Thymus (tissue), 11 donors: ENCODE measurements around the gene ZNF343. TPM values are rescaled to one million over a fixed set of nuclear protein-coding genes. Genes with fewer than 3 reads are reported as not detected.

Experiments used
- DNase-seq, 9 donors: peaks; one replicate each; pipeline ENCODE4 v3.0.0-alpha.2; 2013; ENCODE audit warnings: low spot score in 9 of 9, low read depth in 6 of 9, missing footprints in 1 of 9
- H3K27ac ChIP-seq, 2 donors: one replicate each; pipeline ENCODE4 v1.5.1; 2013; ENCODE audit warnings: control low read depth in 1 of 2, low read depth in 1 of 2, low read length in 1 of 2, mild to moderate bottlenecking in 1 of 2, moderate library complexity in 1 of 2
- H3K27me3 ChIP-seq, 2 donors: one replicate each; pipeline ENCODE4 v1.5.1; 2013; ENCODE audit warnings: low read length in 1 of 2; ENCODE audit not compliant: control insufficient read depth in 2 of 2, insufficient read depth in 1 of 2
- H3K36me3 ChIP-seq, 2 donors: one replicate each; pipeline ENCODE4 v1.5.1; 2013; ENCODE audit warnings: low read length in 1 of 2, mild to moderate bottlenecking in 1 of 2, moderate library complexity in 1 of 2; ENCODE audit not compliant: control insufficient read depth in 2 of 2, insufficient read depth in 2 of 2
- H3K4me1 ChIP-seq, 2 donors: one replicate each; pipeline ENCODE4 v1.5.1; 2013; ENCODE audit warnings: low read length in 2 of 2; ENCODE audit not compliant: control insufficient read depth in 2 of 2, insufficient read depth in 2 of 2
- H3K4me3 ChIP-seq, 2 donors: one replicate each; pipeline ENCODE4 v1.5.1; 2013; ENCODE audit warnings: low read length in 2 of 2, control low read depth in 1 of 2, mild to moderate bottlenecking in 1 of 2
- H3K9me3 ChIP-seq, 2 donors: one replicate each; pipeline ENCODE4 v1.5.1; 2013; ENCODE audit warnings: low read length in 1 of 2, mild to moderate bottlenecking in 1 of 2; ENCODE audit not compliant: control insufficient read depth in 2 of 2, insufficient read depth in 1 of 2
- WGBS: extraction: QIAGEN DNeasy Blood & Tissue Kit; methylation state at CpG from one replicate; pipeline ENCODE4 v1.1.7; 2013; 5-methylcytosine and 5-hydroxymethylcytosine counted together
- polyA plus RNA-seq: library from polyadenylated mRNA; stranded (reverse); fragments of 200-250 nt; gene quantifications from one replicate; pipeline ENCODE4 v1.2.3, GENCODE V29; 2013
- total RNA-seq: library from RNA; stranded (reverse); fragments of 120-200 nt; gene quantifications from one replicate; pipeline ENCODE4 v1.2.4, GENCODE V29; 2013
- donor health status: healthy.

The ZNF343 gene
- total and polyA plus RNA-seq, 2 donors = 5.2 to 5.4 TPM

GRCh38 chr20:2485080-2485479, 23.6 kb downstream of the ZNF343 start:
- Histone ChIP-seq H3K27ac (no peak overlapping the region), H3K36me3 (peaks cover 38 to 41% of the 10 kb centered on the region in 2 donors), H3K4me3 (no peak overlapping the region), H3K9me3 (peaks cover 0 to 3% of the 10 kb centered on the region in 2 donors), H3K27me3 (no peaks in the 10 kb centered on the region), H3K4me1 (no peaks in the 10 kb centered on the region)
- WGBS = 98% methylated on average over 2 of the region's 2 CpGs
- no peak for DNase-seq

DNA sequence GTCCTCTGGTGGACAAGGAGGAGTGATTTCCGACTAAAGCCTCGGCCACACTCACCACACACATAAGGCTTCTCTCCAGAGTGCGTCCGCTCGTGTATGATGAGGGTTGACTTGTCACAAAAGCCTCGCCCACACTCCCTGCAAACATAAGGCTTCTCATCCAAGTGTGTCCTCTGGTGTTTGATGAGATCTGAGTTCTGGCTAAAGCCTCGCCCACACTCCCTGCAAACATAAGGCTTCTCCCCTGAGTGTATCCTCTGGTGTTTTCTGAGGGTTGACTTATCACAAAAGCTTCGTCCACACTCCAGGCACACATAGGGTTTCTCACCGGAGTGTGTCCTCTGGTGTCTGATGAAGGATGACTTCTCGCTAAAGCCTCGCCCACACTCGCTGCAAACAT, 25.2 kb downstream of the ZNF343 start:
- no peaks in the 10 kb centered on the region for H3K4me1 ChIP-seq
- peaks cover 0 to 3% of the 10 kb centered on the region in 2 donors for H3K9me3 ChIP-seq
- DNase-seq = no peak
- no peaks in the 10 kb centered on the region for H3K27me3 ChIP-seq
- no peak overlapping the region for H3K27ac ChIP-seq
- no peak overlapping the region for H3K4me3 ChIP-seq
- H3K36me3 ChIP-seq = peaks cover 35 to 38% of the 10 kb centered on the region in 2 donors
- WGBS = 99% methylated on average over 12 of the region's 12 CpGs

GRCh38 chr20:2480381-2480780, 28.3 kb downstream of the ZNF343 start:
- no peak overlapping the region for H3K27ac ChIP-seq
- no peaks in the 10 kb centered on the region for H3K4me1 ChIP-seq
- H3K4me3 ChIP-seq = no peak overlapping the region
- H3K27me3 ChIP-seq = no peaks in the 10 kb centered on the region
- 100% methylated on average over 2 of the region's 2 CpGs for WGBS
- H3K36me3 ChIP-seq = peaks cover 28 to 34% of the 10 kb centered on the region in 2 donors
- H3K9me3 ChIP-seq = peaks cover 0 to 3% of the 10 kb centered on the region in 2 donors
- no peak for DNase-seq

DNA sequence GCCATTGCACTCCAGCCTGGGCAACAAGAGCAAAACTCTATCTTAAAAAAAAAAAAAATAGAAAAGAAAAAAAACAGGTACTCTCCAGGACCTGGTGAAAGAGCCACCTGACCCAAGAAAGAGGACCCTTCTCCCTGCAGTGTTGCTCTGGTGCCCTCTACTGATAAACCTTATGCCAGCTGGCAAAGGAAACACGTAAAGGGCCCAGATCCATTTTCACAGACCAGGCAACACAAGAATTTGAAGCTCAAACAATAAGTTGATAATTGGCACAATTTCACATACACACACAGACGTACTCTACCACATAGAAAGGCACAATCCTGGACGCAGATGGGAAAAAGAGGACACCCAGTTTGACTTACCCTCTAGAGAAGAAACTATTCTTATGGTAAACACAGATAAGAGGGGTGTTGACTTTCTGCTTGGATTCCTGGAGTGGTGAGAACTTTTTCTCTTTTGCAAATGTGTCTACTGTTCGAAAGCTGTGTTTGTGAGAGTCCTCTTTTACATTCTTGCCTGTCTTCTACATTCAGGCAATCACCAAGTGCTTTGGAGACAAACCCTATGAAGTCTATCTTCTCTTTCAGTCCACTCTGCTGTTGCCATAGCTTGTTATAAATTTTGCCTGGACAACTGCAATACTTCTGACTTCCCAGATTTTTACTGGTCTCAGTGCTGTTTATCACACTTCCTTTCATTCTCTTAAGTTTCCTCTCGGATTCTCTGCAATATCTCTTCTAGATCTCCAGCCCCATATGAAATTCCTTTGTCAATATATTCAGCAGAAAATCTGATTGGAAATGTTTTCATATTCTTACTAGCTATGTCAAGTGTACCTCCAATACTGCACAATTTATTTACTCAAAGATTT, 31.7 kb downstream of the ZNF343 start:
- Histone ChIP-seq H3K9me3 (peaks cover 0 to 3% of the 10 kb centered on the region in 2 donors), H3K36me3 (peaks cover 3 to 13% of the 10 kb centered on the region in 2 donors), H3K27me3 (no peaks in the 10 kb centered on the region), H3K4me3 (no peak overlapping the region), H3K27ac (no peak overlapping the region), H3K4me1 (no peaks in the 10 kb centered on the region)
- DNase-seq = peak in 1 of 9 donors; percentile 3
- 95% methylated on average over 5 of the region's 5 CpGs for WGBS

GRCh38 chr20:2475850-2476741, 32.6 kb downstream of the ZNF343 start:
- no peak overlapping the region for H3K27ac ChIP-seq
- WGBS = 96% methylated on average over 9 of the region's 9 CpGs
- peaks cover 0 to 3% of the 10 kb centered on the region in 2 donors for H3K9me3 ChIP-seq
- peaks cover 3 to 10% of the 10 kb centered on the region in 2 donors for H3K36me3 ChIP-seq
- peaks cover under 1% of the 10 kb centered on the region in 2 donors for H3K4me1 ChIP-seq
- DNase-seq = no peak
- H3K27me3 ChIP-seq = no peaks in the 10 kb centered on the region
- no peak overlapping the region for H3K4me3 ChIP-seq

GRCh38 chr20:2473516-2473915, 35.2 kb downstream of the ZNF343 start:
- peaks cover 13 to 17% of the 10 kb centered on the region in 2 donors for H3K4me1 ChIP-seq
- no peak for DNase-seq
- H3K27me3 ChIP-seq = no peaks in the 10 kb centered on the region
- H3K36me3 ChIP-seq = no peaks in the 10 kb centered on the region
- H3K4me3 ChIP-seq = no peak overlapping the region
- H3K27ac ChIP-seq = no peak overlapping the region
- no peaks in the 10 kb centered on the region for H3K9me3 ChIP-seq
- 95% methylated on average over 4 of the region's 4 CpGs for WGBS

- Histone ChIP-seq H3K27me3 (no peaks in the 10 kb centered on the region), H3K4me1 (peaks cover 15 to 19% of the 10 kb centered on the region in 2 donors), H3K27ac (peak within 1 kb of the TSS; percentile 91 to 96), H3K9me3 (no peaks in the 10 kb centered on the region), H3K4me3 (peak within 1 kb of the TSS; percentile 63 to 94), H3K36me3 (peaks cover 13 to 24% of the 10 kb centered on the region in 2 donors)
- DNase-seq = peak; percentile 89 to 99 (median 96)
- 2% methylated on average over 53 of the region's 53 CpGs for WGBS
Observed at GRCh38 chr20:2470423-2471193, 38.1 kb downstream of the ZNF343 start, which contains the start of gene SNRPB. Gene SNRPB (minus strand): TSS chr20:2470789. CDS start chr20:2470690, 99 bp downstream.

DNA sequence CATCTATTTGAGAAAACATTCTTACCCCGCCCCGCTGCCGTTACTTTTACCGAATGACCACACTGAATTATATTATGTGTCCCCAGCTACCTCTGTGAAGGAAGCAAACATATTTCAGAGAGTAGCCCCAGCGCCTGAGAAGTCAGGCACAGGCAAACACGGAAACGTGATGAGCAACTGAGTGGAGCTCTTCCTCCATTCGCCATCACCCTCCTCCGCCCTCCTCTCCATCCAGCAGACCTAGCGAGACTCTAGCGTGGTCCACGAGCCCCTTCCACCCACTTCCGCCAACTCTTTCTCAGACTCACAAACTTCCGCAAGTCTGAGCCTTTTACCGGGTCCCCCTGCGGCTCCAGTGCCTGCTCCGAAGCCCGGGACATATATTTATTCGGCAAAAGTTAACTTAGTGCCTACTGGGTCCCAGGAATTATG, 38.7 kb downstream of the ZNF343 start:
- DNase-seq = peak in 7 of 9 donors; percentile 20 to 75 (median 47)
- WGBS = under 1% methylated on average over 19 of the region's 19 CpGs
- H3K36me3 ChIP-seq = peaks cover 15 to 30% of the 10 kb centered on the region in 2 donors
- H3K4me3 ChIP-seq = peak overlapping the region; percentile 63 to 94
- H3K27ac ChIP-seq = peak overlapping the region; percentile 89 to 91
- H3K27me3 ChIP-seq = no peaks in the 10 kb centered on the region
- H3K4me1 ChIP-seq = peaks cover 15 to 19% of the 10 kb centered on the region in 2 donors
- H3K9me3 ChIP-seq = no peaks in the 10 kb centered on the region
